K562 (cell line): ENCODE data around the gene WNT7A. TPM values are rescaled to one million over a fixed set of nuclear protein-coding genes. Genes with fewer than 3 reads are reported as not detected.

Experiments
- ATAC-seq: fragments of 200-7000 bp; cut with Tn5 transposase; 3 replicates; pipeline ENCODE4 v1.9.1; 2020; ENCODE audit warnings: moderate library complexity
- BruUV-seq: library from RNA; stranded (reverse); fragments of 400-500 nt; replicated peaks from 2 replicates; lab custom pipeline; 2021; lab: Mats Ljungman, UMichigan
- CTCF ChIA-PET: fragments of 300-600 bp; formaldehyde crosslinking; extraction: SDS; loops from one replicate; lab custom pipeline; 2021; ENCODE audit warnings: low intra/inter-chr PET ratio; lab: Yijun Ruan, JAX
- POLR2A ChIA-PET: fragments of 300-600, 350-650 bp; sonication (Branson Sonifier 250); formaldehyde crosslinking; extraction: SDS; loops from one replicate; lab custom pipeline; 2021; ENCODE audit warnings: antibody characterized with exemption, inconsistent platforms; lab: Yijun Ruan, JAX
- DNase-seq, 4 experiments: peaks; one replicate each; pipeline versions ENCODE4 v3.0.0 to v3.0.0-alpha.2; 2011 to 2018; ENCODE audit warnings: low spot score in 3 of 4, mixed read lengths in 3 of 4; ENCODE audit errors: extremely low read depth in 1 of 4
- FAIRE-seq: peaks from 2 replicates; lab custom pipeline; 2011; peaks lifted over from hg19 to GRCh38; lab: Jason Lieb, UNC
- H2AFZ ChIP-seq: 2 replicates; pipeline ENCODE4 v1.6.0; 2011; ENCODE audit warnings: low read depth, low read length, control low read depth, inconsistent platforms
- H3K27ac ChIP-seq: fragments of 200-600 bp; 3 replicates; pipeline ENCODE4 v1.8.0; 2011; ENCODE audit warnings: low read depth, mild to moderate bottlenecking, control low read depth, inconsistent platforms, low read length, moderate library complexity, mixed read lengths; ENCODE audit errors: extremely low read depth
- H3K27me3 ChIP-seq, 2 experiments: fragments of 300-600 bp in 1 of 2; 2 replicates in 1 of 2; 3 replicates in 1 of 2; pipeline versions ENCODE4 v1.6.0 to v1.8.0; 2011; ENCODE audit warnings: inconsistent platforms in 2 of 2, low read length in 2 of 2, mild to moderate bottlenecking in 1 of 2, mixed read lengths in 1 of 2, moderate library complexity in 1 of 2; ENCODE audit not compliant: control insufficient read depth in 2 of 2, insufficient read depth in 2 of 2
- H3K36me3 ChIP-seq: fragments of 300-600 bp; 3 replicates; pipeline ENCODE4 v1.8.0; 2011; ENCODE audit warnings: mild to moderate bottlenecking, low read length, inconsistent platforms; ENCODE audit not compliant: control insufficient read depth, insufficient read depth
- H3K4me1 ChIP-seq, 2 experiments: fragments of 200-600 bp in 1 of 2; replicated peaks in 1 of 2; 2 replicates in 1 of 2; 3 replicates in 1 of 2; pipeline versions ENCODE4 v1.5.1 to v1.8.0; 2011; ENCODE audit warnings: inconsistent platforms in 2 of 2, low read length in 2 of 2, mild to moderate bottlenecking in 1 of 2, mixed read lengths in 1 of 2, moderate library complexity in 1 of 2; ENCODE audit not compliant: control insufficient read depth in 2 of 2, insufficient read depth in 2 of 2
- H3K4me2 ChIP-seq: 2 replicates; pipeline ENCODE4 v1.6.1; 2011; ENCODE audit warnings: low read length, control low read depth, inconsistent platforms, mixed read lengths; ENCODE audit not compliant: insufficient read depth
- H3K4me3 ChIP-seq: fragments of 200-600 bp; sonication (generic), shearing (Covaris generic); 2 replicates; pipeline ENCODE4 v1.5.1; 2016; ENCODE audit warnings: control low read depth, inconsistent platforms
- H3K79me2 ChIP-seq: fragments of 200-600 bp; 3 replicates; pipeline ENCODE4 v1.8.0; 2011; ENCODE audit warnings: low read length, inconsistent platforms; ENCODE audit not compliant: control insufficient read depth, insufficient read depth
- H3K9ac ChIP-seq, 2 experiments: 2 replicates each; pipeline versions ENCODE4 v1.6.0 to v1.6.1; 2011; ENCODE audit warnings: low read depth in 2 of 2, low read length in 2 of 2, control low read depth in 1 of 2, inconsistent platforms in 1 of 2, mild to moderate bottlenecking in 1 of 2, mixed read lengths in 1 of 2; ENCODE audit not compliant: insufficient read depth in 1 of 2
- H3K9me1 ChIP-seq: one replicate; pipeline ENCODE4 v1.6.0; 2011; ENCODE audit warnings: inconsistent platforms, mild to moderate bottlenecking, low read length, moderate library complexity; ENCODE audit not compliant: control insufficient read depth, insufficient read depth
- H3K9me3 ChIP-seq: replicated peaks from 2 replicates; pipeline ENCODE4 v1.5.1; 2011; ENCODE audit warnings: low read depth, low read length, inconsistent platforms; ENCODE audit not compliant: control insufficient read depth, insufficient read depth
- H4K20me1 ChIP-seq: replicated peaks from 2 replicates; pipeline ENCODE4 v1.6.1; 2011; ENCODE audit warnings: low read length, inconsistent platforms, mixed read lengths; ENCODE audit not compliant: control insufficient read depth, insufficient read depth
- CCNT2 ChIP-seq: IDR thresholded peaks from 2 replicates; pipeline ENCODE4 v1.6.1; 2011; ENCODE audit warnings: borderline replicate concordance, low read depth, mild to moderate bottlenecking, moderate library complexity, mixed read lengths, low read length; ENCODE audit not compliant: insufficient read length; ENCODE audit errors: extremely low read depth
- DEAF1 ChIP-seq: fragments of 450-650 bp; formaldehyde crosslinking; IDR thresholded peaks from 2 replicates; pipeline ENCODE4 v1.4.0; 2020; ENCODE audit warnings: mild to moderate bottlenecking, moderate library complexity
- E4F1 ChIP-seq: fragments of 250-450 bp; sonication (Bioruptor Pico); IDR thresholded peaks from 2 replicates; pipeline ENCODE4 v1.5.0; 2021; ENCODE audit warnings: mild to moderate bottlenecking, borderline replicate concordance
- FOXA1 ChIP-seq: fragments of 450-650 bp; IDR thresholded peaks from 2 replicates; pipeline ENCODE4 v1.6.1; 2016; ENCODE audit warnings: mild to moderate bottlenecking, borderline replicate concordance
- GABPB1 ChIP-seq: sonication (generic); formaldehyde crosslinking; IDR thresholded peaks from 2 replicates; pipeline ENCODE4 v1.8.0; 2022; ENCODE audit warnings: mild to moderate bottlenecking, missing genetic modification reagents
- GATAD2A ChIP-seq: fragments of 450-650 bp; IDR thresholded peaks from 2 replicates; pipeline ENCODE4 v1.6.1; 2017
- NR3C1 ChIP-seq: sonication (generic); formaldehyde crosslinking; IDR thresholded peaks from 2 replicates; pipeline ENCODE4 v1.8.1; 2022; ENCODE audit warnings: missing genetic modification reagents
- RBBP5 ChIP-seq: fragments of 200-600 bp; sonication (generic); IDR thresholded peaks from 2 replicates; pipeline ENCODE4 v1.6.1; 2012; ENCODE audit warnings: borderline replicate concordance, mild to moderate bottlenecking, low read length, control low read depth, inconsistent platforms; ENCODE audit not compliant: insufficient read depth, poor library complexity, severe bottlenecking
- TBP ChIP-seq: optimal IDR thresholded peaks from 2 replicates; pipeline ENCODE3; 2011; ENCODE audit warnings: low read depth, low read length, improper control_type of control experiment
- ZBTB33 ChIP-seq: sonication (generic); formaldehyde crosslinking; IDR thresholded peaks from 2 replicates; pipeline ENCODE4 v1.8.1; 2023; ENCODE audit warnings: mild to moderate bottlenecking, missing genetic modification reagents
- ZNF395 ChIP-seq: fragments of 200-800 bp; sonication (Bioruptor generic); IDR thresholded peaks from 2 replicates; pipeline ENCODE4 v1.6.1; 2017; ENCODE audit warnings: missing genetic modification characterization, missing compliant biosample characterization
- ZNF449 ChIP-seq: fragments of 250-450 bp; sonication (Bioruptor Pico); IDR thresholded peaks from 2 replicates; pipeline ENCODE4 v1.8.0; 2022; ENCODE audit warnings: moderate library complexity, mild to moderate bottlenecking, inconsistent platforms
- WGBS: fragments of 100-300 bp; shearing (Covaris generic); methylation state at CpG from one replicate; pipeline ENCODE4 v1.1.6; 2016; ENCODE audit warnings: low coverage, mixed read lengths; ENCODE audit not compliant: insufficient coverage; ENCODE audit errors: missing lambda C conversion rate; 5-methylcytosine and 5-hydroxymethylcytosine counted together
- in situ Hi-C: fragments of 300-500 bp; cut with MboI; formaldehyde crosslinking; loops from 4 replicates; pipeline ENCODE4 v1.15.0; 2018; ENCODE audit warnings: inconsistent platforms, mixed read lengths
- intact Hi-C: fragments of 100-400 bp; cut with micrococcal nuclease; formaldehyde crosslinking; loops from 2 replicates; pipeline ENCODE4 v1.14.2; 2022
- polyA plus RNA-seq, 8 experiments: library from polyadenylated mRNA; depleted of rRNA in 4 of 8; stranded (reverse) in 5 of 8; unstranded in 3 of 8; fragments of >200 nt; fragmentation: Nextera tagmentation in 2 of 8; fragmentation: Illumina TruSeq in 1 of 8; extraction: Ambion mirVana in 2 of 8; extraction: Trizol in 1 of 8; gene quantifications; 2 replicates each; pipeline versions ENCODE4 v1.2.1 to v1.2.3, GENCODE V29; 2011 to 2014; ENCODE audit warnings: inconsistent platforms in 1 of 8, missing spikeins in 1 of 8
- total RNA-seq, 7 experiments: library from RNA; depleted of rRNA in 6 of 7; stranded (reverse); fragments of >200 nt in 6 of 7; fragmentation: Illumina TruSeq in 2 of 7; extraction: Trizol in 2 of 7; gene quantifications; 2 replicates each; pipeline versions ENCODE4 v1.2.1 to v1.2.3, GENCODE V29; 2011 to 2021; ENCODE audit warnings: low replicate concordance in 1 of 7

Gene WNT7A
- total and polyA plus RNA-seq, 9 of the 15 experiments (the other 6 are each of a cell fraction or from before 2014, with no cell fraction given) = 0.03 TPM; not detected in 8

- TF ChIP-seq E4F1 (no peak), FOXA1 (no peak), RBBP5 (no peak)
- TF ChIP-seq, all 486 proteins: peak for 0
These were observed 36.5 kb downstream of the WNT7A start (continued) for GRCh38 chr3:13843351-13843750.

- 2% methylated on average over 4 of the region's 4 CpGs for WGBS
- peaks cover 3 to 37% of the 10 kb centered on the region in 2 experiments; a peak in 4 of 5 replicates for H3K27me3 ChIP-seq
- H3K79me2 ChIP-seq = no peaks in the 10 kb centered on the region
- ChIA-PET POLR2A (no interaction called here), CTCF (no interaction called here)
- in situ Hi-C loops (no loop called here), intact Hi-C loops (no loop called here)
- no TSS peak for BruUV-seq
- FAIRE-seq = no peak
- H3K4me1 ChIP-seq = no peaks in the 10 kb centered on the region
- H3K36me3 ChIP-seq = no peaks in the 10 kb centered on the region
- no peak overlapping the region for H3K4me2 ChIP-seq
- H3K4me3 ChIP-seq = no peak overlapping the region
- no peak for DNase-seq
- H4K20me1 ChIP-seq = peaks cover 7% of the 10 kb centered on the region
- no peak for ATAC-seq
- H3K27ac ChIP-seq = no peak overlapping the region
- H3K9me1 ChIP-seq = no peaks in the 10 kb centered on the region
- no peaks in the 10 kb centered on the region for H3K9me3 ChIP-seq
- no peak overlapping the region for H2AFZ ChIP-seq
- no peak overlapping the region for H3K9ac ChIP-seq
- TF ChIP-seq TBP (no peak), NR3C1 (CRISPR knock-in tag) (no peak), GABPB1 (CRISPR knock-in tag) (no peak), ZNF395 (CRISPR knock-in tag) (no peak), ZNF449 (CRISPR knock-in tag) (no peak), DEAF1 (CRISPR knock-in tag) (no peak), CCNT2 (no peak), ZBTB33 (no peak), GATAD2A (no peak)
These were observed 37.6 kb downstream of the WNT7A start for GRCh38 chr3:13842226-13842625.
